ENCODE results near the gene SFN. TPM values are rescaled to one million over a fixed set of nuclear protein-coding genes. Genes with fewer than 3 reads are reported as not detected.
A peak's percentile ranks its signal among the peaks of the same experiment; 100 is the strongest.

The SFN gene
- total RNA-seq (44.7 TPM), polyA plus RNA-seq (ENCODE audit: insufficient read depth, low read depth, low replicate concordance) (2.9 TPM)
- long read RNA-seq, donor 1: 0 reads
- long read RNA-seq, donor 2, partial matches to known transcripts: 0 of 2 reads
- long read RNA-seq, donor 2, other reads (novel, unspliced or antisense): 0 of 2 reads
- long read RNA-seq, donor 3: 0 reads
- long read RNA-seq, donor 4, partial matches to known transcripts: 0 of 1 reads
- long read RNA-seq, donor 4, other reads (novel, unspliced or antisense): 0 of 1 reads
- long read RNA-seq, donor 5: 0 reads
- long read RNA-seq, donor 6, partial matches to known transcripts: 0 of 2 reads
- long read RNA-seq, donor 6, other reads (novel, unspliced or antisense): 0 of 2 reads
- long read RNA-seq, donor 7, transcript SFN-201 (1 exons, 1,320 nt): major isoform, 25 of 25 reads
- long read RNA-seq, donor 7, partial matches to known transcripts: 0 of 25 reads
- long read RNA-seq, donor 7, other reads (novel, unspliced or antisense): 0 of 25 reads
- long read RNA-seq, donor 8, partial matches to known transcripts: 0 of 1 reads
- long read RNA-seq, donor 8, other reads (novel, unspliced or antisense): 0 of 1 reads
- long read RNA-seq, donor 9, partial matches to known transcripts: 0 of 2 reads
- long read RNA-seq, donor 9, other reads (novel, unspliced or antisense): 0 of 2 reads
- long read RNA-seq, donor 10: 0 reads

DNA sequence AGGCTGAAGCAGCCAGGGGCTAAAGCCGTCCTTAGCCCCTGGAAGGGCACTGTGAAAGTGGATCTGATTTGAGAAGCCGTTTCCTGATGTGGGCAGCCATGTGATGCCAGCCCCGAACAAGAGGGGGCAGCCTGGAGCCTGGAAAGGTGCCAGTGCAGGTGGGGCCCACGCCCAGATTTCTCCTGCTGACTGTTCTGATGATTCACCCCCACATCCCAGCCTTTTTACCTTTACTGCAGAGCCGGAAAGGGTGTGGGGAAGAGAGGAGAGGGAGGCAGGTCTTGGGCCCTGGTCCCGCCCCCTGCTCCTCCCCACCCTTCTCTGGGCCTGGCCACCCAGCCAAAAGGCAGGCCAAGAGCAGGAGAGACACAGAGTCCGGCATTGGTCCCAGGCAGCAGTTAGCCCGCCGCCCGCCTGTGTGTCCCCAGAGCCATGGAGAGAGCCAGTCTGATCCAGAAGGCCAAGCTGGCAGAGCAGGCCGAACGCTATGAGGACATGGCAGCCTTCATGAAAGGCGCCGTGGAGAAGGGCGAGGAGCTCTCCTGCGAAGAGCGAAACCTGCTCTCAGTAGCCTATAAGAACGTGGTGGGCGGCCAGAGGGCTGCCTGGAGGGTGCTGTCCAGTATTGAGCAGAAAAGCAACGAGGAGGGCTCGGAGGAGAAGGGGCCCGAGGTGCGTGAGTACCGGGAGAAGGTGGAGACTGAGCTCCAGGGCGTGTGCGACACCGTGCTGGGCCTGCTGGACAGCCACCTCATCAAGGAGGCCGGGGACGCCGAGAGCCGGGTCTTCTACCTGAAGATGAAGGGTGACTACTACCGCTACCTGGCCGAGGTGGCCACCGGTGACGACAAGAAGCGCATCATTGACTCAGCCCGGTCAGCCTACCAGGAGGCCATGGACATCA lies at the start of gene SFN:
SFN (plus strand) TSS at position 369 of the 904 bp plus-strand sequence; CDS start at position 433, 64 bp downstream.
- no peak within 1 kb of the TSS for H3K9ac ChIP-seq (ENCODE audit: low read length in 3 of 3)
- no peak for FAIRE-seq
- intact Hi-C loops (cut with DNase I): no loop called here

DNA sequence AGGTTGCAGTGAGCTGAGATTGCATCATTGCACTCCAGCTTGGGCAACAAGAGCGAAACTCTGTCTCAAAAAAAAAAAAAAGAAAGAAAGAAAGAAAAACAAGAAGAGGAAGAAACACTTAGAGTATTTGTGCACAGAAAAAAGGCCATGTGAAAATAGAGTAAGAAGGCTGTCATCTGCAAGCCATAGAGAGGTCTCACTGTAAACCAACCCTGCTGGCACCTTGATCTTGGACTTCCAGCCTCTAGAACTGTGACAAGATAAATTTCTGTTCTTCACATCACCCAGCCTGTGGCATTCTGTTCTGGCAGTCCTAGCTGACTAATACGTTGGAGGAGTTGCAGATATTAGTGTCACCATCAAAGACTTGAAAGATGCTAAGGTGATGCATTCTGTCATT lies 48.6 kb upstream of the SFN start:
- Histone ChIP-seq H3K4me1 (ENCODE audit: control insufficient read depth in 2 of 3, insufficient read depth in 2 of 3, low read depth in 1 of 3, low read length in 3 of 3) (no peaks in the 10 kb centered on the region), H3K4me3 (ENCODE audit: low read length in 3 of 3) (no peak overlapping the region), H3K27ac (ENCODE audit: low read depth in 2 of 2, low read length in 2 of 2) (no peak overlapping the region), H3K36me3 (ENCODE audit: control insufficient read depth in 2 of 3, insufficient read depth in 3 of 3, low read length in 3 of 3) (no peaks in the 10 kb centered on the region), H3K27me3 (ENCODE audit: control insufficient read depth, insufficient read depth, low read length) (no peaks in the 10 kb centered on the region), H3K9ac (ENCODE audit: low read length in 3 of 3) (no peak overlapping the region), H3K9me3 (ENCODE audit: control insufficient read depth in 2 of 3, insufficient read depth in 1 of 3, low read length in 3 of 3) (no peaks in the 10 kb centered on the region)
- FAIRE-seq: no peak
- TF ChIP-seq, protein P1, sequence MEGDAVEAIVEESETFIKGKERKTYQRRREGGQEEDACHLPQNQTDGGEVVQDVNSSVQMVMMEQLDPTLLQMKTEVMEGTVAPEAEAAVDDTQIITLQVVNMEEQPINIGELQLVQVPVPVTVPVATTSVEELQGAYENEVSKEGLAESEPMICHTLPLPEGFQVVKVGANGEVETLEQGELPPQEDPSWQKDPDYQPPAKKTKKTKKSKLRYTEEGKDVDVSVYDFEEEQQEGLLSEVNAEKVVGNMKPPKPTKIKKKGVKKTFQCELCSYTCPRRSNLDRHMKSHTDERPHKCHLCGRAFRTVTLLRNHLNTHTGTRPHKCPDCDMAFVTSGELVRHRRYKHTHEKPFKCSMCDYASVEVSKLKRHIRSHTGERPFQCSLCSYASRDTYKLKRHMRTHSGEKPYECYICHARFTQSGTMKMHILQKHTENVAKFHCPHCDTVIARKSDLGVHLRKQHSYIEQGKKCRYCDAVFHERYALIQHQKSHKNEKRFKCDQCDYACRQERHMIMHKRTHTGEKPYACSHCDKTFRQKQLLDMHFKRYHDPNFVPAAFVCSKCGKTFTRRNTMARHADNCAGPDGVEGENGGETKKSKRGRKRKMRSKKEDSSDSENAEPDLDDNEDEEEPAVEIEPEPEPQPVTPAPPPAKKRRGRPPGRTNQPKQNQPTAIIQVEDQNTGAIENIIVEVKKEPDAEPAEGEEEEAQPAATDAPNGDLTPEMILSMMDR (IDR thresholded peaks at IDR 0.05; ENCODE audit: borderline replicate concordance, extremely low read depth, insufficient read depth): no peak
- DNase-seq: no peak
- intact Hi-C loops (cut with DNase I): no loop called here

More for the DNA sequence above, at the start of gene SFN:
- TF ChIP-seq, protein P1 (IDR thresholded peaks at IDR 0.05; ENCODE audit: borderline replicate concordance, extremely low read depth, insufficient read depth): no peak
- Histone ChIP-seq H3K36me3 (ENCODE audit: control insufficient read depth in 2 of 3, insufficient read depth in 3 of 3, low read length in 3 of 3) (no peaks in the 10 kb centered on the region), H3K4me1 (ENCODE audit: control insufficient read depth in 2 of 3, insufficient read depth in 2 of 3, low read depth in 1 of 3, low read length in 3 of 3) (peaks cover 0 to 5% (median 0%) of the 10 kb centered on the region in 3 donors), H3K9me3 (ENCODE audit: control insufficient read depth in 2 of 3, insufficient read depth in 1 of 3, low read length in 3 of 3) (no peaks in the 10 kb centered on the region), H3K27me3 (ENCODE audit: control insufficient read depth, insufficient read depth, low read length) (no peaks in the 10 kb centered on the region), H3K4me3 (ENCODE audit: low read length in 3 of 3) (peak within 1 kb of the TSS in 1 of 3 donors; percentile 87), H3K27ac (ENCODE audit: low read depth in 2 of 2, low read length in 2 of 2) (no peak within 1 kb of the TSS)
- peak; percentile 22 to 93 (median 45) for DNase-seq

DNA sequence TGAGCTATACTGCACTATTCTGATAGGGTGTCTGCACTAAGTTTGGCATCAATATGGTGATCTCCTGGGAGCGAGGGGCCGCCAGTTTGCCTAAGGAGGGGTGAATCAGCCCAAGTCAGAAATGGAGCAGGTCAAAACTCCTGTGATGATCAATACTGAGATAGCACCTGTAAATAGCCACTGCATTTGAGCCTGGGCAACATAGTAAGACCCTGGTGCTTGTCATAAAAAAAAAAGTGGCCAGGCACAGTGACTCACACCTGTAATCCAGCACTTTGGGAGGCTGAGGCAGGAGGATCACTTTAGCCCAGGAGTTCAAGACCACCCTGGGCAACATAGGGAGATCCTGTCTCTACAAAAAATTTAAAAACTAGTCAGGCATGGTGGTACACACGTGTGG lies 48.1 kb upstream of the SFN start:
- no peak overlapping the region for H3K27ac ChIP-seq (ENCODE audit: low read depth in 2 of 2, low read length in 2 of 2)
- H3K4me3 ChIP-seq (ENCODE audit: low read length in 3 of 3): no peak overlapping the region
- no peaks in the 10 kb centered on the region for H3K9me3 ChIP-seq (ENCODE audit: control insufficient read depth in 2 of 3, insufficient read depth in 1 of 3, low read length in 3 of 3)
- DNase-seq: no peak
- no peak overlapping the region for H3K9ac ChIP-seq (ENCODE audit: low read length in 3 of 3)
- TF ChIP-seq, protein P1 (IDR thresholded peaks at IDR 0.05; ENCODE audit: borderline replicate concordance, extremely low read depth, insufficient read depth): no peak
- intact Hi-C loops (cut with DNase I): no loop called here
- no peaks in the 10 kb centered on the region for H3K27me3 ChIP-seq (ENCODE audit: control insufficient read depth, insufficient read depth, low read length)
- no peaks in the 10 kb centered on the region for H3K4me1 ChIP-seq (ENCODE audit: control insufficient read depth in 2 of 3, insufficient read depth in 2 of 3, low read depth in 1 of 3, low read length in 3 of 3)
- no peaks in the 10 kb centered on the region for H3K36me3 ChIP-seq (ENCODE audit: control insufficient read depth in 2 of 3, insufficient read depth in 3 of 3, low read length in 3 of 3)
- FAIRE-seq: no peak
